Activated CD4-positive, CD25-positive, alpha-beta regulatory T cell (primary cell): Measurements from ENCODE around the gene TRERF1.

ENCODE experiments used
- DNase-seq, 4 experiments: peaks; one replicate each; lab custom pipeline; 2025; lab: John Stamatoyannopoulos, UW

TRERF1 gene

GRCh38 chr6:42271834-42272805, 179.6 kb downstream of the TRERF1 start:
- no peak for DNase-seq

- DNase-seq, result no peak
Measured at GRCh38 chr6:42269974-42270510, 181.7 kb downstream of the TRERF1 start.

- no peak for DNase-seq
Measured at GRCh38 chr6:42269553-42269952, 182.2 kb downstream of the TRERF1 start.

GRCh38 chr6:42268835-42269204, 182.9 kb downstream of the TRERF1 start:
- DNase-seq, result no peak

- DNase-seq, result no peak
Measured at GRCh38 chr6:42268016-42268834, 183.5 kb downstream of the TRERF1 start.

- DNase-seq, result no peak
Measured at GRCh38 chr6:42266538-42266937, 185.2 kb downstream of the TRERF1 start.

GRCh38 chr6:42264852-42265390, 186.8 kb downstream of the TRERF1 start:
- no peak for DNase-seq

GRCh38 chr6:42264162-42264851, 187.4 kb downstream of the TRERF1 start:
- DNase-seq, result no peak

- DNase-seq, result no peak
Measured at GRCh38 chr6:42263165-42263728, 188.5 kb downstream of the TRERF1 start.

GRCh38 chr6:42260972-42261371, 190.8 kb downstream of the TRERF1 start:
- peak in 2 of 4 experiments; percentile 12 to 13 for DNase-seq

- DNase-seq, result no peak
Measured at GRCh38 chr6:42260396-42260888, 191.3 kb downstream of the TRERF1 start.

- no peak for DNase-seq
Measured at GRCh38 chr6:42259841-42260395, 191.8 kb downstream of the TRERF1 start.

- no peak for DNase-seq
Measured at GRCh38 chr6:42259286-42259685, 192.4 kb downstream of the TRERF1 start.

GRCh38 chr6:42257614-42258013, 194.1 kb downstream of the TRERF1 start:
- no peak for DNase-seq

GRCh38 chr6:42257063-42257462, 194.7 kb downstream of the TRERF1 start:
- no peak for DNase-seq

GRCh38 chr6:42255050-42255449, 196.7 kb downstream of the TRERF1 start:
- no peak for DNase-seq

GRCh38 chr6:42254505-42254904, 197.2 kb downstream of the TRERF1 start:
- DNase-seq, result no peak

- no peak for DNase-seq
Measured at GRCh38 chr6:42251911-42252637, 199.7 kb downstream of the TRERF1 start.

GRCh38 chr6:42251500-42251899, 200.2 kb downstream of the TRERF1 start:
- DNase-seq, result no peak

GRCh38 chr6:42250274-42250931, 201.3 kb downstream of the TRERF1 start:
- no peak for DNase-seq
